GM04504 (cell line): ENCODE results near the gene RAB11A.

Experiments used
- DNase-seq: peaks from one replicate; pipeline ENCODE4 v3.0.0-alpha.2; 2012; ENCODE audit warnings: low read depth

The RAB11A gene

GRCh38 chr15:65917936-65918335 lies 48.6 kb downstream of the RAB11A start:
- DNase-seq: no peak

- no peak for DNase-seq
Observed at GRCh38 chr15:65918357-65918920, 49.1 kb downstream of the RAB11A start.

- no peak for DNase-seq
Observed at GRCh38 chr15:65918945-65919344, 49.7 kb downstream of the RAB11A start.

GRCh38 chr15:65919353-65919752 lies 50.1 kb downstream of the RAB11A start:
- no peak for DNase-seq

GRCh38 chr15:65920121-65920520 lies 50.8 kb downstream of the RAB11A start:
- DNase-seq: no peak

- no peak for DNase-seq
Observed at GRCh38 chr15:65920825-65921309, 51.6 kb downstream of the RAB11A start.

GRCh38 chr15:65921780-65922179 lies 52.5 kb downstream of the RAB11A start:
- no peak for DNase-seq

- no peak for DNase-seq
Observed at GRCh38 chr15:65922621-65923020, 53.3 kb downstream of the RAB11A start.

GRCh38 chr15:65923264-65923663 lies 54.0 kb downstream of the RAB11A start:
- DNase-seq: no peak

- DNase-seq: no peak
Observed at GRCh38 chr15:65924004-65924403, 54.7 kb downstream of the RAB11A start.

- no peak for DNase-seq
Observed at GRCh38 chr15:65925338-65925737, 56.0 kb downstream of the RAB11A start.

GRCh38 chr15:65926459-65926858 lies 57.2 kb downstream of the RAB11A start:
- DNase-seq: no peak

GRCh38 chr15:65926899-65927298 lies 57.6 kb downstream of the RAB11A start:
- no peak for DNase-seq

- no peak for DNase-seq
Observed at GRCh38 chr15:65927545-65927944, 58.3 kb downstream of the RAB11A start.

GRCh38 chr15:65929573-65929972 lies 60.3 kb downstream of the RAB11A start:
- no peak for DNase-seq

GRCh38 chr15:65930134-65930533 lies 60.8 kb downstream of the RAB11A start:
- no peak for DNase-seq

GRCh38 chr15:65931221-65931620 lies 61.9 kb downstream of the RAB11A start:
- no peak for DNase-seq

- DNase-seq: no peak
Observed at GRCh38 chr15:65935391-65935790, 66.1 kb downstream of the RAB11A start.

GRCh38 chr15:65936282-65936681 lies 67.0 kb downstream of the RAB11A start:
- DNase-seq: no peak

- no peak for DNase-seq
Observed at GRCh38 chr15:65937054-65937453, 67.8 kb downstream of the RAB11A start.

GRCh38 chr15:65937476-65937875 lies 68.2 kb downstream of the RAB11A start:
- no peak for DNase-seq

- no peak for DNase-seq
Observed at GRCh38 chr15:65938604-65939003, 69.3 kb downstream of the RAB11A start.

GRCh38 chr15:65939901-65940617 lies 70.8 kb downstream of the RAB11A start:
- DNase-seq: peak; percentile 76

- DNase-seq: no peak
Observed at GRCh38 chr15:65940618-65940909, 71.3 kb downstream of the RAB11A start.
